Liver (tissue), 9 donors: ENCODE data around the gene ROR1. TPM values are rescaled to one million over a fixed set of nuclear protein-coding genes. Genes with fewer than 3 reads are reported as not detected.

Experiments used
- DNase-seq: peaks from one replicate; pipeline ENCODE4 v3.0.0-alpha.2; 2017; ENCODE audit warnings: low spot score
- H3K27ac ChIP-seq, 2 donors: one replicate each; pipeline ENCODE4 v1.7.0; 2013; ENCODE audit warnings: inconsistent platforms in 2 of 2, low read length in 2 of 2, control low read depth in 1 of 2, low read depth in 1 of 2, mild to moderate bottlenecking in 1 of 2
- H3K27me3 ChIP-seq, 4 donors: one replicate each; pipeline versions ENCODE4 v1.6.1 to v1.7.0; 2013; ENCODE audit warnings: low read length in 3 of 4, inconsistent platforms in 1 of 4, mild to moderate bottlenecking in 1 of 4, moderate library complexity in 1 of 4; ENCODE audit not compliant: control insufficient read depth in 4 of 4, insufficient read depth in 4 of 4
- H3K36me3 ChIP-seq, 4 donors: one replicate each; pipeline versions ENCODE4 v1.6.1 to v1.7.0; 2013; ENCODE audit warnings: low read length in 3 of 4, mild to moderate bottlenecking in 3 of 4, low read depth in 1 of 4, moderate library complexity in 1 of 4; ENCODE audit not compliant: control insufficient read depth in 4 of 4, insufficient read depth in 3 of 4
- H3K4me1 ChIP-seq, 4 donors: one replicate each; pipeline versions ENCODE4 v1.6.1 to v1.7.0; 2013; ENCODE audit warnings: low read length in 3 of 4, mild to moderate bottlenecking in 3 of 4, moderate library complexity in 1 of 4; ENCODE audit not compliant: control insufficient read depth in 4 of 4, insufficient read depth in 4 of 4
- H3K4me3 ChIP-seq, 3 donors: one replicate each; pipeline versions ENCODE4 v1.6.1 to v1.7.0; 2013; ENCODE audit warnings: low read length in 3 of 3, control low read depth in 1 of 3, low read depth in 1 of 3, mild to moderate bottlenecking in 1 of 3
- H3K9ac ChIP-seq, 2 donors: one replicate each; pipeline ENCODE4 v1.7.0; 2013; ENCODE audit warnings: low read length in 2 of 2, mild to moderate bottlenecking in 2 of 2, moderate library complexity in 2 of 2, control low read depth in 1 of 2, low read depth in 1 of 2
- H3K9me3 ChIP-seq, 4 donors: one replicate each; pipeline versions ENCODE4 v1.6.1 to v1.7.0; 2013; ENCODE audit warnings: low read length in 3 of 4; ENCODE audit not compliant: control insufficient read depth in 4 of 4
- ATF3 ChIP-seq: IDR thresholded peaks from 2 replicates; pipeline ENCODE4 v1.6.1; 2016; ENCODE audit warnings: antibody characterized with exemption
- CTCF ChIP-seq: fragments of 150-350 bp; IDR thresholded peaks from 2 replicates; pipeline ENCODE4 v1.5.1; 2017; ENCODE audit warnings: improper control_type of control experiment, low read depth, low read length; ENCODE audit not compliant: missing input control
- EGR1 ChIP-seq, 2 donors: IDR thresholded peaks; 2 replicates each; pipeline ENCODE4 v1.6.1; 2016 to 2018; ENCODE audit warnings: antibody characterized with exemption in 2 of 2, low read depth in 2 of 2
- GABPA ChIP-seq, 2 donors: IDR thresholded peaks in 1 of 2; conservative IDR thresholded peaks in 1 of 2; 2 replicates each; pipeline ENCODE4 v1.6.1; 2016; ENCODE audit warnings: antibody characterized with exemption in 2 of 2, mild to moderate bottlenecking in 1 of 2, moderate library complexity in 1 of 2
- HNF4G ChIP-seq: IDR thresholded peaks from 2 replicates; pipeline ENCODE4 v1.6.1; 2016; ENCODE audit warnings: antibody characterized with exemption
- JUND ChIP-seq, 2 donors: IDR thresholded peaks; 2 replicates each; pipeline ENCODE4 v1.6.1; 2016; ENCODE audit warnings: antibody characterized with exemption in 2 of 2
- RAD21 ChIP-seq, 2 donors: IDR thresholded peaks; 2 replicates each; pipeline ENCODE4 v1.6.1; 2016; ENCODE audit warnings: antibody characterized with exemption in 2 of 2, mild to moderate bottlenecking in 2 of 2
- RXRA ChIP-seq, 2 donors: IDR thresholded peaks; 2 replicates each; pipeline ENCODE4 v1.6.1; 2017 to 2018; ENCODE audit warnings: antibody characterized with exemption in 2 of 2, mild to moderate bottlenecking in 1 of 2
- TAF1 ChIP-seq: conservative IDR thresholded peaks from 2 replicates; pipeline ENCODE4 v1.6.1; 2016; ENCODE audit warnings: antibody characterized with exemption, mild to moderate bottlenecking
- YY1 ChIP-seq: IDR thresholded peaks from 2 replicates; pipeline ENCODE4 v1.6.1; 2016; ENCODE audit warnings: antibody characterized with exemption, mild to moderate bottlenecking
- ZBTB33 ChIP-seq: IDR thresholded peaks from 2 replicates; pipeline ENCODE4 v1.6.1; 2016; ENCODE audit warnings: antibody characterized with exemption
- WGBS: extraction: QIAGEN DNeasy Blood & Tissue Kit; methylation state at CpG from one replicate; pipeline ENCODE4 v1.1.7; 2013; 5-methylcytosine and 5-hydroxymethylcytosine counted together
- polyA plus RNA-seq, 2 donors: library from polyadenylated mRNA; stranded (reverse) in 1 of 2; unstranded in 1 of 2; fragments of 200-250 nt in 1 of 2; fragments of >200 nt in 1 of 2; fragmentation: Nextera tagmentation in 1 of 2; extraction: Ambion mirVana in 1 of 2; gene quantifications; one replicate each; pipeline versions ENCODE4 v1.2.1 to v1.2.3, GENCODE V29; 2013 to 2015
- total RNA-seq, 2 donors: library from RNA; depleted of rRNA; stranded (reverse); fragments of >200 nt; gene quantifications; one replicate each; pipeline ENCODE4 v1.2.3, GENCODE V29; 2014
- donor health status: healthy.
- donor health status: healthy.
- donor health status: healthy.
- donor health status: healthy.
- donor health status: healthy.

Gene ROR1
- total and polyA plus RNA-seq, 4 donors = 0.15 to 0.98 (median 0.37) TPM

DNA sequence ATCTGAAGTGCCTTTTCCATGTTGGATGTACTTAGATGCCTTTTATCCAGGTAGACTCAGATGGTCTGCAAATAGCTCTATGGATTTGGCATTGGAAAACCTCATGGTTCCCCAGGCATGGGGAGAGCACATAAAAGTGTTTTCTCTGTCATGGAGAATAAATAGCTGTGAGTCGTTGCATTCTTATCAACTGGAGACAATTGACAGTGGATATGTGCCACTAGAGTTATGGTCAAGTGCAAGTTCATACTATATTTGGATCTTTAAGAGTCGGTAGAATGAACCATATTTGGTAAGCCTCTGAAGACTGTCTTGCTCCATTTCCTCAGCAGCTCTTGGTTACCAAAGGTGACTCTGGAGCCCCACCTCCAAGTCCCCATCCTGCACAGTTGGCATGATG, 83.7 kb downstream of the ROR1 start:
- no peak overlapping the region for H3K4me3 ChIP-seq
- no peaks in the 10 kb centered on the region for H3K36me3 ChIP-seq
- no peak for DNase-seq
- WGBS = 75% methylated on average over 2 of the region's 2 CpGs
- no peaks in the 10 kb centered on the region for H3K27me3 ChIP-seq
- no peaks in the 10 kb centered on the region for H3K4me1 ChIP-seq
- no peak overlapping the region for H3K27ac ChIP-seq
- no peak overlapping the region for H3K9ac ChIP-seq
- peaks cover 0 to 2% (median 0%) of the 10 kb centered on the region in 4 donors for H3K9me3 ChIP-seq
- TF ChIP-seq GABPA (IDR thresholded peaks at IDR 0.05 in 1 of 2, conservative IDR thresholded peaks at IDR 0.05 in 1 of 2) (no peak), EGR1 (IDR thresholded peaks at IDR 0.05; ENCODE audit: low read depth in 2 of 2) (no peak), CTCF (no peak), RXRA (IDR thresholded peaks at IDR 0.05) (no peak), RAD21 (IDR thresholded peaks at IDR 0.05) (no peak), TAF1 (no peak)

GRCh38 chr1:63858153-63858552, 84.3 kb downstream of the ROR1 start:
- Histone ChIP-seq H3K4me1 (no peaks in the 10 kb centered on the region), H3K9me3 (peaks cover 0 to 2% (median 0%) of the 10 kb centered on the region in 4 donors)

More at GRCh38 chr1:63858153-63858552, 84.3 kb downstream of the ROR1 start:
- TF ChIP-seq ATF3 = no peak
- TF ChIP-seq YY1 = no peak
- TF ChIP-seq RXRA (IDR thresholded peaks at IDR 0.05) = no peak
- no peak for TF ChIP-seq ZBTB33
- no peak for TF ChIP-seq JUND (IDR thresholded peaks at IDR 0.05)
- no peak for TF ChIP-seq GABPA (IDR thresholded peaks at IDR 0.05 in 1 of 2, conservative IDR thresholded peaks at IDR 0.05 in 1 of 2)
- TF ChIP-seq EGR1 (IDR thresholded peaks at IDR 0.05; ENCODE audit: low read depth in 2 of 2) = no peak
- no peak for TF ChIP-seq CTCF
- no peak for TF ChIP-seq HNF4G
- H3K36me3 ChIP-seq = no peaks in the 10 kb centered on the region
- DNase-seq = no peak
- no peak overlapping the region for H3K27ac ChIP-seq
- H3K9ac ChIP-seq = no peak overlapping the region
- H3K27me3 ChIP-seq = no peaks in the 10 kb centered on the region
- H3K4me3 ChIP-seq = no peak overlapping the region
